SK-N-SH treated with all-trans-retinoic acid at 6 μM for 48 hours (cell line): Measurements from ENCODE around the gene SCGB1D1.

ENCODE experiments used
- ARNTL ChIP-seq: fragments of 450-650 bp; formaldehyde crosslinking; IDR thresholded peaks from 2 replicates; pipeline ENCODE4 v1.5.0; 2020; ENCODE audit warnings: low read depth, mild to moderate bottlenecking, moderate library complexity, borderline replicate concordance
- CREB5 ChIP-seq: fragments of 250-450 bp; sonication (Bioruptor Pico); IDR thresholded peaks from 2 replicates; pipeline ENCODE4 v1.5.1; 2020; ENCODE audit warnings: low read depth, mild to moderate bottlenecking, moderate library complexity
- CSRNP3 ChIP-seq: fragments of 250-450 bp; sonication (Bioruptor Pico); IDR thresholded peaks from 2 replicates; pipeline ENCODE4 v1.5.1; 2021; ENCODE audit warnings: mild to moderate bottlenecking, moderate library complexity
- GLIS3 ChIP-seq: fragments of 250-450 bp; sonication (Bioruptor Pico); IDR thresholded peaks from 2 replicates; pipeline ENCODE4 v1.5.0; 2020; ENCODE audit warnings: mild to moderate bottlenecking, moderate library complexity
- ISL1 ChIP-seq: fragments of 250-450 bp; sonication (Bioruptor Pico); IDR thresholded peaks from 2 replicates; pipeline ENCODE4 v2.1.2; 2022; ENCODE audit warnings: mild to moderate bottlenecking, moderate library complexity
- PATZ1 ChIP-seq: fragments of 250-450 bp; sonication (Bioruptor Pico); IDR thresholded peaks from 2 replicates; pipeline ENCODE4 v1.8.0; 2020; ENCODE audit warnings: mild to moderate bottlenecking, moderate library complexity, borderline replicate concordance
- POU6F1 ChIP-seq: fragments of 250-450 bp; sonication (Bioruptor Pico); IDR thresholded peaks from 2 replicates; pipeline ENCODE4 v1.8.0; 2021; ENCODE audit warnings: low read depth, mild to moderate bottlenecking, moderate library complexity, borderline replicate concordance
- RARB ChIP-seq: fragments of 250-450 bp; sonication (Bioruptor Pico); IDR thresholded peaks from 2 replicates; pipeline ENCODE4 v1.8.0; 2021; ENCODE audit warnings: mild to moderate bottlenecking, moderate library complexity
- TCF4 ChIP-seq: fragments of 250-450 bp; sonication (Bioruptor Pico); IDR thresholded peaks from 2 replicates; pipeline ENCODE4 v1.8.0; 2021; ENCODE audit warnings: mild to moderate bottlenecking, moderate library complexity, borderline replicate concordance
- ZC3H10 ChIP-seq: fragments of 250-450 bp; sonication (Bioruptor Pico); IDR thresholded peaks from 2 replicates; pipeline ENCODE4 v1.5.1; 2021; ENCODE audit warnings: mild to moderate bottlenecking, moderate library complexity
- ZNF565 ChIP-seq: fragments of 450-650 bp; formaldehyde crosslinking; conservative IDR thresholded peaks from 2 replicates; pipeline ENCODE4 v1.5.0; 2020; ENCODE audit warnings: low read depth, mild to moderate bottlenecking, moderate library complexity
- ZNF70 ChIP-seq: fragments of 450-650 bp; formaldehyde crosslinking; IDR thresholded peaks from 2 replicates; pipeline ENCODE4 v1.5.0; 2020; ENCODE audit warnings: mild to moderate bottlenecking, moderate library complexity

- TF ChIP-seq ARNTL (CRISPR knock-in tag) (no peak), CSRNP3 (CRISPR knock-in tag) (no peak), RARB (CRISPR knock-in tag) (no peak), ZNF70 (CRISPR knock-in tag) (no peak), CREB5 (no peak), ZNF565 (no peak), ISL1 (CRISPR knock-in tag) (no peak), ZC3H10 (CRISPR knock-in tag) (no peak), POU6F1 (CRISPR knock-in tag) (no peak), TCF4 (CRISPR knock-in tag) (no peak), PATZ1 (CRISPR knock-in tag) (no peak), GLIS3 (CRISPR knock-in tag) (no peak)
Measured at GRCh38 chr11:62242021-62242420, 52.0 kb downstream of the SCGB1D1 start, which contains the start of gene SCGB1D2.
